Measurements from ENCODE around the gene GRIK1.

GRIK1 gene

DNA sequence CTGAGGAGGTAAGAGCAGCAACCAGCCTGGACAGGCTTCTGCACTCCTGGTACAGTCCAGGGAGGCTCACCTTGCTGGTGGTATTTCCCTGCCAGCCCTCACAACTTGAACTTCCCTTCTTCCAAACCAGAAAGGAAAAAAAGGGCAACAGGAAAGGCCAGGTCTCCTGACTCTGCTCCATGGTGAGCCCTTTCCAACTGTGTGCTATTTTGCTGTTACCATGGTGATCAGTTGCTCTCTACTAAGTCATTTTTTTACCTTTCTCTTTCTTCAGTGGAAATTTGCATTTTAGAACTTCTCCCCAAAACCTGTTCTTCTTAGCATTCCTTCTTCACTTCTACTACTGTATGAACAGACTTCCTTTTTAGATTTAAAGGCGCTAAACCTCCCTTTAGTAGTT is 164.3 kb downstream of the GRIK1 start:
- no peaks in the 10 kb centered on the region for H3K36me3 ChIP-seq
- H3K4me1 ChIP-seq (ENCODE audit: control insufficient read depth in 1 of 2, insufficient read depth in 1 of 2, low read depth in 1 of 2, low read length in 1 of 2) = no peaks in the 10 kb centered on the region
- no peaks in the 10 kb centered on the region for H3K27me3 ChIP-seq
- H3K27ac ChIP-seq = no peak overlapping the region
- H3K9me3 ChIP-seq = no peaks in the 10 kb centered on the region
- TF ChIP-seq, protein P1, sequence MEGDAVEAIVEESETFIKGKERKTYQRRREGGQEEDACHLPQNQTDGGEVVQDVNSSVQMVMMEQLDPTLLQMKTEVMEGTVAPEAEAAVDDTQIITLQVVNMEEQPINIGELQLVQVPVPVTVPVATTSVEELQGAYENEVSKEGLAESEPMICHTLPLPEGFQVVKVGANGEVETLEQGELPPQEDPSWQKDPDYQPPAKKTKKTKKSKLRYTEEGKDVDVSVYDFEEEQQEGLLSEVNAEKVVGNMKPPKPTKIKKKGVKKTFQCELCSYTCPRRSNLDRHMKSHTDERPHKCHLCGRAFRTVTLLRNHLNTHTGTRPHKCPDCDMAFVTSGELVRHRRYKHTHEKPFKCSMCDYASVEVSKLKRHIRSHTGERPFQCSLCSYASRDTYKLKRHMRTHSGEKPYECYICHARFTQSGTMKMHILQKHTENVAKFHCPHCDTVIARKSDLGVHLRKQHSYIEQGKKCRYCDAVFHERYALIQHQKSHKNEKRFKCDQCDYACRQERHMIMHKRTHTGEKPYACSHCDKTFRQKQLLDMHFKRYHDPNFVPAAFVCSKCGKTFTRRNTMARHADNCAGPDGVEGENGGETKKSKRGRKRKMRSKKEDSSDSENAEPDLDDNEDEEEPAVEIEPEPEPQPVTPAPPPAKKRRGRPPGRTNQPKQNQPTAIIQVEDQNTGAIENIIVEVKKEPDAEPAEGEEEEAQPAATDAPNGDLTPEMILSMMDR (IDR thresholded peaks at IDR 0.05) = no peak
- H3K4me3 ChIP-seq (ENCODE audit: low read depth in 1 of 2, low read length in 1 of 2) = no peak overlapping the region

GRCh38 chr21:29771491-29772066 is 168.2 kb downstream of the GRIK1 start:
- H3K36me3 ChIP-seq = no peaks in the 10 kb centered on the region
- no peaks in the 10 kb centered on the region for H3K27me3 ChIP-seq
- H3K9me3 ChIP-seq = no peaks in the 10 kb centered on the region
- H3K27ac ChIP-seq = no peak overlapping the region
- TF ChIP-seq, protein P1 (IDR thresholded peaks at IDR 0.05) = no peak
- H3K4me1 ChIP-seq (ENCODE audit: control insufficient read depth in 1 of 2, insufficient read depth in 1 of 2, low read depth in 1 of 2, low read length in 1 of 2) = no peaks in the 10 kb centered on the region
- H3K4me3 ChIP-seq (ENCODE audit: low read depth in 1 of 2, low read length in 1 of 2) = no peak overlapping the region

- no peaks in the 10 kb centered on the region for H3K4me1 ChIP-seq (ENCODE audit: control insufficient read depth in 1 of 2, insufficient read depth in 1 of 2, low read depth in 1 of 2, low read length in 1 of 2)
- no peaks in the 10 kb centered on the region for H3K27me3 ChIP-seq
- H3K36me3 ChIP-seq = no peaks in the 10 kb centered on the region
- TF ChIP-seq, protein P1 (IDR thresholded peaks at IDR 0.05) = no peak
- no peak overlapping the region for H3K27ac ChIP-seq
- H3K4me3 ChIP-seq (ENCODE audit: low read depth in 1 of 2, low read length in 1 of 2) = no peak overlapping the region
- no peaks in the 10 kb centered on the region for H3K9me3 ChIP-seq
Measured at GRCh38 chr21:29763674-29764073, 176.1 kb downstream of the GRIK1 start.

DNA sequence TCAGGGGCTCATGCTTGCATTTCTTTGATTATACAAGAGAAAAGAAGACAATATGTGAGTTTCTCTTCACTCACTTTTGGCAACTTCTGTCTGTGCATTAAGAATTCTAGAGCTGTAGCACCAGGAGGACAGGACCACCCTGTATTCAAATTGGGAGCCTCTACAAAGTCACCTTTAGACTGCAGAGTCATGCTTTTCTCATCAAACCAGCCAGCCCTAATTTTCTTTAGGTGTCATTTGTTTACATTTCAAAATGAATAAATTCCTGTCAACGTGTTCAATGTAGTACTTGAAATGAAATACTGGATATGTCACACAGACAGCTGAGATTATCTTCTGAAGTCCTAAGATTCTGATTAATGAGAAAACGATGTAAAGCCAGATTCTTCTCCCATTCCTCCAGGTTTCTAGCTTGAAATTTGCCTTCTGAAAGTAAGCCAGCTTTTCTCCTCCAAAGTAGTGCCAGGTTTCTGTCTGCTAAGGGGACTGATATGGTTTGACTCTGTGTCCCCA is 177.2 kb downstream of the GRIK1 start:
- no peaks in the 10 kb centered on the region for H3K4me1 ChIP-seq (ENCODE audit: control insufficient read depth in 1 of 2, insufficient read depth in 1 of 2, low read depth in 1 of 2, low read length in 1 of 2)
- no peak overlapping the region for H3K27ac ChIP-seq
- no peaks in the 10 kb centered on the region for H3K36me3 ChIP-seq
- H3K27me3 ChIP-seq = no peaks in the 10 kb centered on the region
- H3K4me3 ChIP-seq (ENCODE audit: low read depth in 1 of 2, low read length in 1 of 2) = no peak overlapping the region
- no peaks in the 10 kb centered on the region for H3K9me3 ChIP-seq
- TF ChIP-seq, protein P1 (IDR thresholded peaks at IDR 0.05) = no peak

- Histone ChIP-seq H3K27me3 (no peaks in the 10 kb centered on the region), H3K9me3 (no peaks in the 10 kb centered on the region), H3K27ac (no peak overlapping the region), H3K36me3 (no peaks in the 10 kb centered on the region), H3K4me3 (ENCODE audit: low read depth in 1 of 2, low read length in 1 of 2) (no peak overlapping the region), H3K4me1 (ENCODE audit: control insufficient read depth in 1 of 2, insufficient read depth in 1 of 2, low read depth in 1 of 2, low read length in 1 of 2) (no peaks in the 10 kb centered on the region)
- TF ChIP-seq, protein P1 (IDR thresholded peaks at IDR 0.05) = no peak
Measured at GRCh38 chr21:29753216-29753615, 186.6 kb downstream of the GRIK1 start.

Measured in neutrophil (primary cell).